ENCODE data around the gene PHRF1.

Gene PHRF1

DNA sequence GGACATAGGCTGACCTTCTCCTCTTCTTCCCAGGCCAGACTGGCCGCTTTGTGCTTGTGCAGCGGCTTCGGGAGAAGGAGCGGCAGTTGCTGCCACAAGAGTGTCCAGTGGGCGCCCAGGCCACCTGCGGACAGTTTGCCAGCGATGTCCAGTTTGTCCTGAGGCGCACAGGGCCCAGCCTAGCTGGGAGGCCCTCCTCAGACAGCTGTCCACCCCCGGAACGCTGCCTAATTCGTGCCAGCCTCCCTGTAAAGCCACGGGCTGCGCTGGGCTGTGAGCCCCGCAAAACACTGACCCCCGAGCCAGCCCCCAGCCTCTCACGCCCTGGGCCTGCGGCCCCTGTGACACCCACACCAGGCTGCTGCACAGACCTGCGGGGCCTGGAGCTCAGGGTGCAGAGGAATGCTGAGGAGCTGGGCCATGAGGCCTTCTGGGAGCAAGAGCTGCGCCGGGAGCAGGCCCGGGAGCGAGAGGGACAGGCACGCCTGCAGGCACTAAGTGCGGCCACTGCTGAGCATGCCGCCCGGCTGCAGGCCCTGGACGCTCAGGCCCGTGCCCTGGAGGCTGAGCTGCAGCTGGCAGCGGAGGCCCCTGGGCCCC, 14.1 kb upstream of the PHRF1 start:
- H3K4me3 ChIP-seq (ENCODE audit: control insufficient read depth, low read depth, low read length): no peak overlapping the region
- TF ChIP-seq, protein P1, sequence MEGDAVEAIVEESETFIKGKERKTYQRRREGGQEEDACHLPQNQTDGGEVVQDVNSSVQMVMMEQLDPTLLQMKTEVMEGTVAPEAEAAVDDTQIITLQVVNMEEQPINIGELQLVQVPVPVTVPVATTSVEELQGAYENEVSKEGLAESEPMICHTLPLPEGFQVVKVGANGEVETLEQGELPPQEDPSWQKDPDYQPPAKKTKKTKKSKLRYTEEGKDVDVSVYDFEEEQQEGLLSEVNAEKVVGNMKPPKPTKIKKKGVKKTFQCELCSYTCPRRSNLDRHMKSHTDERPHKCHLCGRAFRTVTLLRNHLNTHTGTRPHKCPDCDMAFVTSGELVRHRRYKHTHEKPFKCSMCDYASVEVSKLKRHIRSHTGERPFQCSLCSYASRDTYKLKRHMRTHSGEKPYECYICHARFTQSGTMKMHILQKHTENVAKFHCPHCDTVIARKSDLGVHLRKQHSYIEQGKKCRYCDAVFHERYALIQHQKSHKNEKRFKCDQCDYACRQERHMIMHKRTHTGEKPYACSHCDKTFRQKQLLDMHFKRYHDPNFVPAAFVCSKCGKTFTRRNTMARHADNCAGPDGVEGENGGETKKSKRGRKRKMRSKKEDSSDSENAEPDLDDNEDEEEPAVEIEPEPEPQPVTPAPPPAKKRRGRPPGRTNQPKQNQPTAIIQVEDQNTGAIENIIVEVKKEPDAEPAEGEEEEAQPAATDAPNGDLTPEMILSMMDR (IDR thresholded peaks at IDR 0.05; ENCODE audit: control insufficient read depth, insufficient read depth, low read depth, low read length, missing control alignments): no peak
- DNase-seq (ENCODE audit: low read depth): no peak

DNA sequence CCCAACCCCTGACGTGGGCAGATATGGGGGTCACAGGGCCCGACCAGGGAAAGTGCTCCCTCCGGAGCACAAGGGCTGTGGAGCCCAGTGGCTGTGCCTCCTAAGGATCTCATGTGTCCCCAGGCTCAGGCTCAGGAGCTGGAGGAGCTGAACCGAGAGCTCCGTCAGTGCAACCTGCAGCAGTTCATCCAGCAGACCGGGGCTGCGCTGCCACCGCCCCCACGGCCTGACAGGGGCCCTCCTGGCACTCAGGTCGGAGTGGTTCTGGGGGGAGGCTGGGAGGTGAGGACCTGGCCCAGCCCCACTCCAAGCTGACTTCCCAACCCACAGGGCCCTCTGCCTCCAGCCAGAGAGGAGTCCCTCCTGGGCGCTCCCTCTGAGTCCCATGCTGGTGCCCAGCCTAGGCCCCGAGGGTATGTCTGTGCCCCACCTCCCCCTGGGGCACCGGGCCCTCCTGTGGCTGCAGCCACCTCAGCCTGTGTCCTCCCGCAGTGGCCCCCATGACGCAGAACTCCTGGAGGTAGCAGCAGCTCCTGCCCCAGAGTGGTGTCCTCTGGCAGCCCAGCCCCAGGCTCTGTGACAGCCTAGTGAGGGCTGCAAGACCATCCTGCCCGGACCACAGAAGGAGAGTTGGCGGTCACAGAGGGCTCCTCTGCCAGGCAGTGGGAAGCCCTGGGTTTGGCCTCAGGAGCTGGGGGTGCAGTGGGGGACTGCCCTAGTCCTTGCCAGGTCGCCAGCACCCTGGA, 13.0 kb upstream of the PHRF1 start:
- TF ChIP-seq, protein P1 (IDR thresholded peaks at IDR 0.05; ENCODE audit: control insufficient read depth, insufficient read depth, low read depth, low read length, missing control alignments): no peak
- no peak overlapping the region for H3K4me3 ChIP-seq (ENCODE audit: control insufficient read depth, low read depth, low read length)
- no peak for DNase-seq (ENCODE audit: low read depth)

DNA sequence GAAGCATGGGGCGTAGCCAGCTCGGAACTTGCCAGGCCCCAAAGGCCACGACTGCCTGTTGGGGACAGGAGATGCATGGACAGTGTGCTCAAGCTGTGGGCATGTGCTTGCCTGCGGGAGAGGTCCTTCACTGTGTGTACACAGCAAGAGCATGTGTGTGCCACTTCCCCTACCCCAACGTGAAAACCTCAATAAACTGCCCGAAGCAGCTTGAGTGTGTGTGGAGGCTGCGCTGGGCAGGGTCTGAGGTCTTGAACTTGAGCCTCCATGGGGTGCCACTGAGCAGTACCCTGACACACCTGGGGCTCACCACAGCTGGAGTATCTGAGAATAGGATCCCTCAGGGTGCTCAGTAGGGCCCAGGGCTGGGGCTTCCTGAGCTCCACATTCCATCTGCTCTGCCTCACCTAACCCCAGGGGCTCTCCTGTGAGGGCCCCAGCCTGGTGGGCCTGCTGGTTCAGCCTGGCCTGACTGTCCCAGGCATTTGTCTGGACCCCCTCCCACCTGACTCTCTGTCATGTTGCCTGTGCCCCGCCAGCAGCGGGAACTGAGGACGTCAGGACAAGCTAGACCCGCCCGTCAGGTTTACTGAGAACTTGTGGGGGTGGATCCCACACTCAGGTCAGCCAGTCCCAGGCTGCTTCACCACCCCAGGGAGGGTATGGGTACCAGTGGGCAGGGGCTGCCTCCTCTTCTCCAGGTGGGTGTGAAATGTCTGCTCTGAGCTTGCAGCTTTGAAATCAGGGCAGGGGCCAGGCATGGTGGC, 12.3 kb upstream of the PHRF1 start:
- DNase-seq (ENCODE audit: low read depth): no peak
- TF ChIP-seq, protein P1 (IDR thresholded peaks at IDR 0.05; ENCODE audit: control insufficient read depth, insufficient read depth, low read depth, low read length, missing control alignments): no peak
- H3K4me3 ChIP-seq (ENCODE audit: control insufficient read depth, low read depth, low read length): no peak overlapping the region

DNA sequence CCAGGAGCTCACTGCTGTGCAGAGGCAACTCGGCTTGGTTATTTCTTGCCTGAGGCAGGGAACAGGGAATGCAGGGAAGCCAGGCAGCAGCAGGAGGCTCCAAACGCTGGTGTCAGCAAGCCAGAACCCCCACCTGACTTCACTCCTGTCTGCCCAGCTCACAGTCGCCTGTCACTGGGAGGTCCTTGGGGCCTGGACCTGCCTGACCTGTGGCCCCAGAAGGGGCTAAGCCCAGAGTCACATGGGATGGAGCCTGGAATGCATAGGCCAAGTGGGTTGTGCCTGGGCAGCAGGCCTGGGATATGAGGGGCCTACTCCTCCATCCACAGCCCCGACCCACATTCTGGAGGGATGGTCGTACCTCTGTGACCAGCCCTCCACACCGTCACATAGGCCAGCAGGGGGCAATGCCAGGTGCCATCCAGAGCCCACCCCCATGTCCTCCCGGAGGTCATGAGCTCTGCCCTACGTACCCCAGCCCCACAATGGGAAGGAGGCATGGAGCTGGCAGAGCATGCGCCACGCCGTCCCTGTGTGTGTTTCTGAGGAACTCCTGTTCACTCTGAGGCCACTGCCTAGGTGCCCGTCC, 10.3 kb upstream of the PHRF1 start:
- TF ChIP-seq, protein P1 (IDR thresholded peaks at IDR 0.05; ENCODE audit: control insufficient read depth, insufficient read depth, low read depth, low read length, missing control alignments): no peak
- no peak overlapping the region for H3K4me3 ChIP-seq (ENCODE audit: control insufficient read depth, low read depth, low read length)
- no peak for DNase-seq (ENCODE audit: low read depth)

DNA sequence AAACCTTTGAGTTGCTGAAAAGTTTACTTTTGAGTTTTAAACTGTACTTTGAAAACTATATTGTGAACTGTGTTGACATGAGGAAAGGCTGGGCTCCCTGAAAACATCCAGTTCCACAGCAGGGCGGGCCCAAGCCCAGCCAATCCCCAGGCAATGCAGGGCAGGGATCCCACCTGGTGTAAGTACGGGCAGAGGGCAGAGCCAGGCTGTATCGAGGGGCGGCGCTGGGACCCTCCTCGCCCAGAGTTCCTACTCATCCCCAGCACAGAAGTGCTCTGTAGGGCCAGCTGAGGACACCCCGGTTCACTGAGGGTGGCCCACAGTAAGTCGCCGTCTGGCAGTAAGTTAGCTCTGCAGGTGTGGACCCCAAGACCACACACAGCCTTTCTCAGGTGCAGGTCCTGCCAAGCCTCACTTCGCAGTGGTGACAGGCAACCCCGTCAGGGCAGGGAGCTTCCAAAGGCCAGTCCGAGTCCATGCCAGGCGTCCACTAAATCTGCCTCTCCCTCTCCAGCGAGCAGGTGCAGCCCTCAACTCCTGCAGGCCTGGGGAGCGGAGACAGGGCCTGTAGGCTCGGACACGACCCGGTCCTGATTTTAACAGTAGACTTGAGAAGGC, 9.2 kb upstream of the PHRF1 start:
- DNase-seq (ENCODE audit: low read depth): no peak
- peak overlapping the region; percentile 67 for H3K4me3 ChIP-seq (ENCODE audit: control insufficient read depth, low read depth, low read length)
- TF ChIP-seq, protein P1 (IDR thresholded peaks at IDR 0.05; ENCODE audit: control insufficient read depth, insufficient read depth, low read depth, low read length, missing control alignments): no peak
